CD4-positive, alpha-beta T cell (primary cell): Measurements from ENCODE around the gene SNAI3. TPM values are rescaled to one million over a fixed set of nuclear protein-coding genes. Genes with fewer than 3 reads are reported as not detected.

Experiments used
- ATAC-seq: fragments of 200-7000 bp; cut with Tn5 transposase; one replicate; pipeline ENCODE4 v1.10.0; 2022; ENCODE audit warnings: mild to moderate bottlenecking; ENCODE audit not compliant: poor library complexity
- CTCF ChIA-PET: fragments of 350-600 bp; sonication (Branson Sonifier 250); formaldehyde crosslinking; loops from one replicate; lab custom pipeline; 2021; ENCODE audit warnings: antibody characterized with exemption, inconsistent platforms; lab: Charles Lee
- POLR2A ChIA-PET: fragments of 350-600 bp; sonication (Branson Sonifier 250); formaldehyde crosslinking; loops from one replicate; lab custom pipeline; 2021; ENCODE audit warnings: antibody characterized with exemption, inconsistent platforms; lab: Charles Lee
- DNase-seq, 14 experiments: peaks; one replicate each; pipeline ENCODE4 v3.0.0-alpha.2; 2013 to 2020; ENCODE audit warnings: mixed read lengths in 2 of 14
- H3K27ac ChIP-seq, 2 donors: one replicate each; pipeline versions ENCODE4 v1.5.1 to v1.7.0; 2013; ENCODE audit warnings: low read length in 2 of 2, low read depth in 1 of 2, mild to moderate bottlenecking in 1 of 2
- H3K27me3 ChIP-seq, 2 experiments: 1 replicate in 1 of 2; 2 replicates in 1 of 2; pipeline versions ENCODE4 v1.6.1 to v1.7.0; 2013; ENCODE audit warnings: low read length in 2 of 2, control low read depth in 1 of 2, mild to moderate bottlenecking in 1 of 2, moderate library complexity in 1 of 2; ENCODE audit not compliant: insufficient read depth in 2 of 2, control insufficient read depth in 1 of 2
- H3K36me3 ChIP-seq: one replicate; pipeline ENCODE4 v1.6.1; 2013; ENCODE audit warnings: low read length, control low read depth; ENCODE audit not compliant: insufficient read depth
- H3K4me1 ChIP-seq: one replicate; pipeline ENCODE4 v1.6.1; 2013; ENCODE audit warnings: low read length, control low read depth; ENCODE audit not compliant: insufficient read depth
- H3K4me3 ChIP-seq: one replicate; pipeline ENCODE4 v1.5.1; 2013; ENCODE audit warnings: mild to moderate bottlenecking, low read length, moderate library complexity
- H3K9me3 ChIP-seq, 2 experiments: 1 replicate in 1 of 2; 2 replicates in 1 of 2; pipeline versions ENCODE4 v1.6.1 to v1.7.0; 2013; ENCODE audit warnings: low read length in 2 of 2, mild to moderate bottlenecking in 2 of 2, control low read depth in 1 of 2, moderate library complexity in 1 of 2; ENCODE audit not compliant: control insufficient read depth in 1 of 2, insufficient read depth in 1 of 2
- H3K27ac Mint-ChIP-seq: one replicate; pipeline ENCODE4 v1.8.0; 2020; ENCODE audit warnings: mixed read lengths
- H3K27me3 Mint-ChIP-seq: one replicate; pipeline ENCODE4 v1.8.0; 2021; ENCODE audit warnings: mixed read lengths
- H3K36me3 Mint-ChIP-seq: one replicate; pipeline ENCODE4 v1.8.0; 2021; ENCODE audit warnings: low read depth, mixed read lengths
- H3K4me1 Mint-ChIP-seq: one replicate; pipeline ENCODE4 v1.8.0; 2021; ENCODE audit warnings: low read depth, mixed read lengths
- H3K4me3 Mint-ChIP-seq: one replicate; pipeline ENCODE4 v1.8.0; 2020; ENCODE audit warnings: mild to moderate bottlenecking, mixed read lengths
- H3K9me3 Mint-ChIP-seq: one replicate; pipeline ENCODE4 v1.8.0; 2020; ENCODE audit warnings: mixed read lengths
- intact Hi-C, 2 experiments: fragments of 100-400 bp; cut with DNase I in 1 of 2; cut with micrococcal nuclease in 1 of 2; formaldehyde crosslinking; loops; one replicate each; pipeline versions ENCODE4 v1.15.1 to v1.9.0; 2023 to 2025; cut with DNase I, micrococcal nuclease
- total RNA-seq, 174 experiments: library from RNA in 2 of 174; stranded (reverse) in 2 of 174; gene quantifications; one replicate each; pipeline ENCODE4 v1.2.3 and lab custom pipeline; 2021 to 2026
- TF ChIP-seq, protein P1 (sequence below): fragments of 200-600 bp; IDR thresholded peaks from one replicate; pipeline ENCODE4 v1.8.0; 2022; ENCODE audit warnings: antibody characterized with exemption, mild to moderate bottlenecking

SNAI3 gene
- total RNA-seq, 2 experiments from 2014 or later, result 3.0 to 3.5 TPM

DNA sequence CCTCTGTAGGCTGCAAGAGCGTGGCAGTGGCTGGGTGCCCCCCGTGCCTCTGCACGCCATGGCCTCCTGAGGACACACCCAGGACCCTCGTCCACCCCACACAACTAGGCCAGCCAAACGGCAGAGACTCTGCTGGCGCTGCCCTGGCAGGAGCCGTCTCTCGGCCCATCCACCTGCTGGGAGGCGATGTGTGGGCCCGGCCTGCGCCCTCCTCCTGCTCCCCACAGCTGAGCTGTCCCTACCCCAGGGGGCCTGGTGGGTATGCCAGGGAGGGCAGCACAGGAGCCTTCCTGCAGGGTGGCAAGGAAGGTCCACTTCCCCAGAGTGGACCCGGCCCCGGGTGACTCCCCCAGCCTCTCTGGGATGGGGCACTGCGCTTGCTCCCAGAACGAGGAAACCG, 12.9 kb upstream of the SNAI3 start:
- no peak for ATAC-seq
- intact Hi-C loops, result no loop called here
- H3K9me3 Mint-ChIP-seq, result no peaks in the 10 kb centered on the region
- POLR2A ChIA-PET, result interaction anchor here (8.2 kb wide), 1 partner anchor 13 kb away, joined by 71 read pairs; the partner anchor contains the start of gene SNAI3
- DNase-seq, result no peak
- Histone ChIP-seq H3K4me3 (no peak overlapping the region), H3K36me3 (peaks cover 66% of the 10 kb centered on the region), H3K4me1 (peaks cover 98% of the 10 kb centered on the region), H3K27me3 (no peaks in the 10 kb centered on the region), H3K27ac (peak overlapping the region; percentile 93 to 96), H3K9me3 (no peaks in the 10 kb centered on the region)
- peaks cover 62% of the 10 kb centered on the region for H3K4me1 Mint-ChIP-seq
- CTCF ChIA-PET, result no interaction called here
- no peaks in the 10 kb centered on the region for H3K27me3 Mint-ChIP-seq
- H3K36me3 Mint-ChIP-seq, result peaks cover 52% of the 10 kb centered on the region
- peak overlapping the region; percentile 100 for H3K27ac Mint-ChIP-seq
- H3K4me3 Mint-ChIP-seq, result no peak overlapping the region
- TF ChIP-seq, protein P1, sequence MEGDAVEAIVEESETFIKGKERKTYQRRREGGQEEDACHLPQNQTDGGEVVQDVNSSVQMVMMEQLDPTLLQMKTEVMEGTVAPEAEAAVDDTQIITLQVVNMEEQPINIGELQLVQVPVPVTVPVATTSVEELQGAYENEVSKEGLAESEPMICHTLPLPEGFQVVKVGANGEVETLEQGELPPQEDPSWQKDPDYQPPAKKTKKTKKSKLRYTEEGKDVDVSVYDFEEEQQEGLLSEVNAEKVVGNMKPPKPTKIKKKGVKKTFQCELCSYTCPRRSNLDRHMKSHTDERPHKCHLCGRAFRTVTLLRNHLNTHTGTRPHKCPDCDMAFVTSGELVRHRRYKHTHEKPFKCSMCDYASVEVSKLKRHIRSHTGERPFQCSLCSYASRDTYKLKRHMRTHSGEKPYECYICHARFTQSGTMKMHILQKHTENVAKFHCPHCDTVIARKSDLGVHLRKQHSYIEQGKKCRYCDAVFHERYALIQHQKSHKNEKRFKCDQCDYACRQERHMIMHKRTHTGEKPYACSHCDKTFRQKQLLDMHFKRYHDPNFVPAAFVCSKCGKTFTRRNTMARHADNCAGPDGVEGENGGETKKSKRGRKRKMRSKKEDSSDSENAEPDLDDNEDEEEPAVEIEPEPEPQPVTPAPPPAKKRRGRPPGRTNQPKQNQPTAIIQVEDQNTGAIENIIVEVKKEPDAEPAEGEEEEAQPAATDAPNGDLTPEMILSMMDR, result no peak

DNA sequence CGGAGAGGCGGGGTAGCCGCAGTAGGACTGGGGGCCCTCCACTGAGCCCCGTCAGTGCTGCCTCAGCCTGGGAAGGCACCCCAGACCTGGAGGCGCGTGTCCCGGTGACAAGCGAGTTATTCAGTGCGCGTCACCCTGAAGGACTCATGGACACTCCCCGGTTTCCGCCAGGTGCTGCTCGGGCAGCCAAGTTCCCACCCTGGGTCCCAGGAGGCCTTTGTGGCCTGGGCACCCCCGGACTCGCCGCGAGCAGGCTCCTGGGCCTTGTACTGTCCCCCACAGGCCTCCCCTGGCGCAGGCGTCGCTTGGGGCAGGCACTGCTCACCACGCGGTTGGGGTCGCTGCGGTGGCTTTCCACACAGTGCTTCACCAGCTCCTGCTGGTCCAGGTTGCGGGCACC, 12.3 kb upstream of the SNAI3 start:
- Mint-ChIP-seq H3K4me1 (peaks cover 58% of the 10 kb centered on the region), H3K9me3 (no peaks in the 10 kb centered on the region), H3K27ac (peak overlapping the region; percentile 76), H3K4me3 (peak overlapping the region; percentile 60), H3K36me3 (peaks cover 49% of the 10 kb centered on the region), H3K27me3 (no peaks in the 10 kb centered on the region)
- H3K27me3 ChIP-seq, result no peaks in the 10 kb centered on the region
- H3K4me1 ChIP-seq, result peaks cover 98% of the 10 kb centered on the region
- TF ChIP-seq, protein P1, result no peak
- POLR2A ChIA-PET, result interaction anchor here (1.4 kb wide), 1 partner anchor 129 kb away, joined by 3 read pairs; the partner anchor contains the start of gene ZC3H18
- intact Hi-C loops, result no loop called here
- ATAC-seq (no peak), DNase-seq (no peak)
- no peaks in the 10 kb centered on the region for H3K9me3 ChIP-seq
- H3K27ac ChIP-seq, result peak overlapping the region; percentile 35 to 40
- CTCF ChIA-PET, result interaction anchor here (0.8 kb wide), 1 partner anchor 34 kb away, joined by 9 read pairs; no protein-coding TSS in a partner anchor
- no peak overlapping the region for H3K4me3 ChIP-seq
- H3K36me3 ChIP-seq, result peaks cover 66% of the 10 kb centered on the region

DNA sequence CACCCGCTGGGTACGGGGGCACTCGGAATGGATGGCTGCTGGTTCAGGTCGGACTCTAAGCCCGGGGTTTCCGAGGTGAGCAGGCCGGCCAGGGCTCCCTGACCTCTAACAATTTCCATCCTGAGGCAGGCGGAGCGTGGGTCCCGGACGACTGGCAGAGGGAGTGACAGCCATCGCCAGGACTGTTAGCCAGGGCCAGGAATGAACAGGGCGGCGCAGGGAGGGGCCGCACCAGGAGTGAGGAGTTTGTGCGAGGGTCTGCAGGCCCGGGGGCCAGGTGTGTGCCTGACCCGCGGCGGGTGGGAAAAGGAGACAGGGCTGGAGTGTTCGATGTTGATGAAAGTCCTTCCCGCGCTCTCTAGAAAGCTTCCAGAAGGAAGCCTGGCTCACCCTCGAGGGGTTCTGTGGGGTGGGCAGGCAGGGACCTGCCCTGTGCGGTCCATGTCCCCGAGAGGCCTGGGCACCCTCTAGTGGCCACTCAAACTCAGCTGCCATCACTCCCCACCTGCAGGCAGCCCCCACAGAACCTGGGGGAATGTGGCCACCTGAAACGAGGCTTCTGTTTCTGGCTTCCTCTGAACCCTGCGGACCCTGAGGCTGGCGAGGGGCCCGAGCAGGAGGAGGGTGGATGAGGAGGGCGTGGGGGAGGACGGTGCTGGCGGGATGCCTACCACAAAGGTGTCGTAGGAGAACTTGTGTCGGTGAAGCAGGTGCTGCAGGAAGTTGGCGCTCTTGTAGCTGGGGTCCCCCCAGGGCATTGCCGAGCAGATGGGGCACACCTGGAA, 11.7 kb upstream of the SNAI3 start:
- Mint-ChIP-seq H3K36me3 (peaks cover 44% of the 10 kb centered on the region), H3K27ac (peak overlapping the region; percentile 76), H3K27me3 (no peaks in the 10 kb centered on the region), H3K4me3 (peak overlapping the region; percentile 60), H3K9me3 (no peaks in the 10 kb centered on the region), H3K4me1 (peaks cover 54% of the 10 kb centered on the region)
- POLR2A ChIA-PET, result interaction anchor here (1.0 to 1.4 kb wide), 3 partner anchors 11 to 128 kb away, joined by 3 to 4 read pairs (median 3); partner anchors contain the start of gene ZC3H18
- peaks cover 98% of the 10 kb centered on the region for H3K4me1 ChIP-seq
- TF ChIP-seq, protein P1, result peak; percentile 40
- peak overlapping the region; percentile 35 to 41 for H3K27ac ChIP-seq
- intact Hi-C loops, result no loop called here
- H3K9me3 ChIP-seq, result no peaks in the 10 kb centered on the region
- no peaks in the 10 kb centered on the region for H3K27me3 ChIP-seq
- CTCF ChIA-PET, result interaction anchor here (0.6 to 0.8 kb wide), 2 partner anchors 34 to 933 kb away, joined by 3 to 9 read pairs; no protein-coding TSS in a partner anchor
- DNase-seq (peak in 4 of 14 experiments; percentile 30 to 62 (median 53)), ATAC-seq (no peak)
- H3K4me3 ChIP-seq, result no peak overlapping the region
- H3K36me3 ChIP-seq, result peaks cover 66% of the 10 kb centered on the region
